ENCODE data around the gene CHST15.

Gene CHST15

DNA sequence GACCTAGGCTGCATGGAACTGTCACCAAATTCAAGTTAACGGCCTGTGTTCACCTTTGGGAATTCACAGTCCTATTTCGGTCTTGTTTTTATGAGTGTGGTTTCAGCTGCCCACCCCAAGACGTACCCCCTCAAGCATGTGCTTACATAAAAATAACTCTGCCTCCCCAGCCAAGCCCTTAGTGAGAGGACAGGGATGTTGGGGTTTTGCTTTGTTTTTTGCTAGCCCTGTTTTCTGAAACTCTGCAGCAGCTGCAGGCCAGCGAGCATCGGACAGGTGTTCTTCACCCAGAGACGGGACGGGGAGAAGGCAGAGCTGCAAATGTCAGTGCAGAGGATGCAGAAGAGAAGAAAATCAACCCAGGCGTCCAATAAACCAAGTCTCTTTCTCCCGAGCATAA is 13.5 kb downstream of the CHST15 start:
- DNase-seq: no peak

DNA sequence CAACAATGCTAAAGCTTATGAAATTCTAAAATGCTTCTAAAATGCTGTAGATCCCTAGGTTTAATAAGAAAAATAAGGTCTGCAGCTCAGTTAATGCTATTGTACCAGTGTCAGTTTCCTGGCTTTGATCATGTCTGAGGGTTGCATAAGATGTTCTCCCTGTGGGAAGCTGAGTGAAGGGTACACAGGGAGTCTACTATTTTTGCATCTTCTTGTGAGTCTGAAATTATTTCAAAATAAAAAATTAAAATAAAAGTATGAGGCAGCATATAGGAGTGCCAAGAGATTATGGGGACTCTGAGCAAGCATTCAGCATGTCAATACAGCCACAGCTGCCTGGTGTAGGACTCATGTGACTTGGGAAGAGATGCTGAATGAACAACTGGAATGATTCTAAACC is 14.7 kb downstream of the CHST15 start:
- DNase-seq: no peak

DNA sequence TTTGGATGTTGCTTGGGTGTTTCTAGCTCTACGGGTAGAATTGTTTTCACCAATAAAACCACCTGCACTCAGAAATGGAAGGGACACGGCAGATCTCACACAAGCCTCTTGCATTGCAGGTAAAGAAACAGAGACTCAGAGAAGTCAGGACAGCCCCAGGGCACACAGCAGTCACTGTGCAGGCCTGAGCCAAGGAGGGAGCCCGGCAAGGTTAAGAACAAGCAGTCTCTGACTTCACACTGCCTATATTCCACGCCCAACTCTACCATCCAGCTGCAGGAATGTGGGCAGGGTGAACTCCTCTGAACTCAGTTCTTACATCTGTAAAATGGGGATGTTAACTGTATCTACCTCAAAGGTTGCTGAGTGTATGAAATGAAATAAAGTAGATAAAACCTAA is 15.4 kb downstream of the CHST15 start:
- DNase-seq: no peak

DNA sequence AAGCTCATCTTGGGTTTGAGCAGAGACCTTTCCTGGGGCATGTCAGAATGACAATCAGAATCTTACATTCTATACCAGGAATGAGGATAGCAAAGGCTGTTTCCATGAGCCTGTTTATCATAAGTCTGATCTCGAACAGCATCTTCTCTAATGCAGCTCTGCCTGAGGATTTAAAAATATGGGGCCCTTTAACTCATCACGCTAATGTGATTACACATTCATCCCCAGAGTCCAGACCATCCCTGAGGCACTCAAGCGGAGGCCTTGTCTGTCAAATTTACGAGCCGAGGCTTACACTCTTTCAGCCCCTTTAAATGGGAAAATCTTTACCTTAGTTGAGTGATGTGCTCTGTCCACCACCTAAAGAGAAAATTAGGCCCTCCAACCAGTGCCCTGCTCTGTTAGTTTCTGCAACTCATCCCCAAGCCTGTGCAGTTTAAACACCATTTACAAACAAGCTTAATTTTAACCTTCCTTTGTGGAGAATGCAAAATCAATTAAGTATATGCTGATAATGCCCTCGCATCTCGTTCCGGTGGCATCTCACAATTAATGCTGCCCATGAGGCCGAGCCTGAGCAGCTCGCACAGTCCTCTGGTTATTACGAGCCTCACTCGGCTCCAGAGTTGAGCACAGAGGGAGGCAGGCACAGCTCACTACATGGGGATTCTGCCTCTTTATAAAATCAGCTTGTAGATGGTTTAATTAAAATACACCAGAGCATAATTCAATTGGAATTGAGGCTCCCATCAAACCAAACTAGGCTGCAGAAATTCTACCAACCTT is 16.0 kb downstream of the CHST15 start:
- DNase-seq: no peak

DNA sequence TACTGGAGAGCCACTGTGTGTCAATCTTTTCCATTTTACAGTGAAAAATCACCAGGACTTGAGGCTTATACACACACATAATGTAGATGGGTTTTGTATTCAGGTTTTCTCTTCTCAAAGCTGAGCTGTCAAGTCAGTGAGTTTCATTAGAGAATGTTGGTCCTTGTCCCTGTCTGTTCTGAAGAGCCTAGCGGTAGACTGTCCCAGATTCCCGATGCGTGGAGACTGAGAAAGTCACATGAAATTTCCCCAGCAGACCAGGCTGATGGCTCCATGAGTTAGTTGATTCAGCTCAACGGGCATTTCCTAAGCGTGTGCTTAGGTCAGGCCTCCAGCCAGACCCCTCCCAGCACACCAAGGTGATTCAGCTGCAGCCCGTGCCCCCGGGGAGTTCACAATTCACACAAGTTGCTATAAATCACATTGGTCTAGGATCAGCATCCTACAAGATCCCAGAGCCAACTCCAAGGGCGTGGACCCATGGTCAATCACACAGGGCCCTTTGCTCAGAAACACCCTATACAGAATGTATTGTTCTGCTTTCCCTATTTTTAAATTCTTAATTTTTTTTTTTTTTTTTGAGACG is 17.2 kb downstream of the CHST15 start:
- DNase-seq: no peak

DNA sequence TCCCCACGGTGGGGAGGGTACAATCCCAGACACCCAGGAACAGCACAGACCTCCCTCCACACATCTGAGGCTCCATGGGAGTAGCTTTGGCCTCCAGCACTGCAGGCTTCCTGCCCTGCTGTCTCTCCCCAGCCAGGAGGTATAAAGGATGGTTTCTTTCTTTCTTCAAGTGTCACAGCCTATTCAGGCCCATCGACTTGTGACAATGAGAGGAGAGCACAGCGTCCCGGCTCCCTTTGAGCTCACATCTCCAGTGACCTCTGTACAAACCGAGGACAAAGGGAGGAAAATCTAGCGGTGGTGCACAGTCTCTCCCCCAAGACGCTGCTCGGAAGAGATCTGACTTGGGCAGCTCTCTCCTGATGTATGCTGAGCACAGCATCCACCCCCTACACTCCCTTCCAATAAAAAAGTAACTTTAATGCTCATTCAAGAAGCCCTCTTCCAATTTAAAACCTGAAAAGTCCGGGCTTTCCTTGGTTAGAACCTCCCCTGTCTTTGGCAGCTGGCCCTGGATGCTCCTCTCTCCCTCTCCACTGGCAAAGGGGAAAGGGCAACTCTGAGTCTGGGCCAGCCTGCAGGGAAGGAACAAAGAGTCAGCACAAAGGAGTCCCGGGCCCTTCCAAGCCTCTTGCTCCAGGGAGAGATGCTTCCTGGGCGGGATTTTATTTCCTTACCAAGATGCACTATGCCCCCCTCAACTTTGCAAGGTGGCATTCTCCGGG is 18.0 kb downstream of the CHST15 start:
- DNase-seq: no peak

DNA sequence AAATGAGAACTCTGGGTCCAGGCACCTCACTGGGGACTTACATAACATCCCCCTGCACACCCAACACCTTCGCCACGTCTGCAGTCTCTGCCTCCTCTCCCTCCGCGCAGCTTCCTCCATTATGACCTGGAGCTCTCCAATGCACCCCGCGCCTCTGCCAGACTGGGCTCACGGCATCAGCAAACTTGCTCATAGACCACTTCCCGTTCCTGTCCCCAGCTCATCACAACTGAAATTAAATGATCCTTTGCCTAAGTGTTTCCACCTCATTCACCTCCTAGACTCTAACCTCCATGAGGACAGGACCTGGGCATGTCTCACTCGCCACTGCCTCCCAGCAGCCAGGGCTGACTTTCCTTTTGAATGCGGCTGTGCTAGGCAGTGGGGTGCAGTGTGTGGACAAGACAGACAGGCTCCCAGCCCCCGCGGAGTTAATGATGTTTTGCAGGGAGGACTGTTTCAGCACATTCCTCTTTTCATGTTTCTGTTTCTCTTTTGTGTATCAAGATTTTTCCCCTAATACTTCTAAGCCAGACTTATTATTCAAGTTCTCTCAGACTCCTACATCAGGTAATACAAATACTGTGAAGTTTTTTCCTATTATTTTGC is 18.8 kb downstream of the CHST15 start:
- DNase-seq: peak; percentile 65

DNA sequence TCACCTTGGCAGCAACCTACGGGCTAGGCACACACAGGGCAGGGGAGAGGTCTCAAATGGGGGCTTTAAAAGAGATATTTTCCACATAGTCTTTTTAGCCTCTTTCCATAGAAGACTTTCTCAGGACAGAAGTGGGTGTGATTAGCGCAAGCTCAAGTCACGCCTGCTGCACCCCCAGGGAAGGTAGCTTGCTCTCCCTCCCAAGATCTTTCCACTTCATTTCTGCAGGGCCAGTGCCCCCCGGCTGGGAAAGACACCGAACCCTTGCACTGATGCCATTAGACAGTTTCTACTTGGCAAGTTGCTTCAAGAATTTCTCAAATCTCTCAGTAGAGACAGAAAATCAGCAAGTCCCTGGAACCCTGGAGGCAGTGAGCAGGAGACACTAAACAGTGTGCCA is 19.4 kb downstream of the CHST15 start:
- DNase-seq: no peak

DNA sequence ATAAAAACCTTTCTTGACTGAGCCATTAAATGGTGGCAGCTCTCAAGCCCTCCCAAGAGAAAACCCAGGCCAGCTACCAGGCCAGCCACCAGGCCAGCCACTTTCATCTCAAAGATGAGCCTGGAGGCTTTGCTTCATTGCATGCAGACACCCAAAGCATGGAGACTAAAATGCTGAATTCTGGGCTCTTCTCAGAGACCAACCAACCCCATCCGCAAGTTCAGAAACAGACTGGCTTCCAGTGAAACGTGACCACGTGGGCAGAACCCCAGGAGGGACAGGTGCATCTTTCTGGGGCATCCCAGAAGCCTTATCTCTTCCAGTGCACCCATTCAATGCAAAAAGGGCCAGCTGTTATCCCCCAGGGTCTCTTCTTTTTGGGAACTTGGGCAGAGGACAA is 20.9 kb downstream of the CHST15 start:
- no peak for DNase-seq

DNA sequence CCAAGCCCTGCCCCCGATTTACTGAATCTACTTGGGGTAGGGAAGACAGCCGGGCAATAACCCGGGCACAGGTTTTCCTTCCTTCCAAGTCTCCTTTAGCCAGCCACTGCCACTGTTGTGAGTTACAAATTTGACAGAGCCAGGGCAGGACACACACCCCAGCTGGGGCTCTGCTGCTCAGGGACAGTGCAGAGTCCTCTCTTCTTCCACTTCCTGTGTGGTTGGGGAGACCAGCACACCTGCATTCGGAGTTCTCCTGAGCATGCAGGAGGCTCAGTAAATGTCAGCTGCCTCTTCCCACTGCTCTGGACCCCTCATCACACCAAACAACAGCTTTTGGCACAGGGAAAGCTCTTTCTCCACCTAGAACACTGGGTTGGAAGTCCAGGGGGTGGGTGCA is 21.3 kb downstream of the CHST15 start:
- DNase-seq: no peak

DNA sequence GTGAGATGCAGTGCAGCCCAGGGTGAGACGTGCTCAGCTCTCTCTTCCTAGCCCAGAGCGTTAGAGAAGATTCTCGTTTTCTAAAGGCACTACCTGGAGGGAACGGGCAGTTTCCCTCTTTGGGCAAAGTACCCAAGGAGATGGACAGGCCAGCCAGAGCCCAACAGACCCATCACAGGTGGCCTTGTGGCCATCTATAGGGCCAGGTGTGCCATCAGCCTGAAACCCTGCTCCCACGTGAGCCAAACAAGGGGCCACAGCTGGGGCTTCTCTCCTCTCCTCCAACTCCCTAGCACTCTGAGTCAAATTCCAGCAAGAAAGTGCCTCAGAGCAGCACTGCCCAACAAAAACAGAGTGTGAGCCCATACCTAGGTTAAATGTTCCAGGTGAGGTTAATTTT is 22.3 kb downstream of the CHST15 start:
- DNase-seq: no peak

DNA sequence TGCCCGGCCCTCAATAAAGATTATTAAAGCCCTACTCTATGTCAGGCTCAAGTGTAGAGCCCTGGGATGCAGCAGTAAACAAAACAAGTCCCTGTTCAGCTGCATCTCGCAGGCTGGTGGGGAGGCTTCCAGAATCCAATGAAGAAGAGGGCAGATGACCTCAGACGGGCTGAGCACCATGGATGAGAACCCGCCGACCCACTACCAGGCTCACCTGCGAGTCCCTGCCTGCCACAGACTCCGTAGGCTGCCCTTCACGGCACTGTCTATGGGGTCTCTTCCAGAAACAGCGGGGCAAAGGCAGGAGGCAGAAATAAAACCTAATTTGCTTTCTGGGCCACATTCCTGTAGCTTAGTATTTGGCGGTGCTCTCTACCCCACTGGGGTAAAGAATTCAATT is 22.7 kb downstream of the CHST15 start:
- DNase-seq: no peak

DNA sequence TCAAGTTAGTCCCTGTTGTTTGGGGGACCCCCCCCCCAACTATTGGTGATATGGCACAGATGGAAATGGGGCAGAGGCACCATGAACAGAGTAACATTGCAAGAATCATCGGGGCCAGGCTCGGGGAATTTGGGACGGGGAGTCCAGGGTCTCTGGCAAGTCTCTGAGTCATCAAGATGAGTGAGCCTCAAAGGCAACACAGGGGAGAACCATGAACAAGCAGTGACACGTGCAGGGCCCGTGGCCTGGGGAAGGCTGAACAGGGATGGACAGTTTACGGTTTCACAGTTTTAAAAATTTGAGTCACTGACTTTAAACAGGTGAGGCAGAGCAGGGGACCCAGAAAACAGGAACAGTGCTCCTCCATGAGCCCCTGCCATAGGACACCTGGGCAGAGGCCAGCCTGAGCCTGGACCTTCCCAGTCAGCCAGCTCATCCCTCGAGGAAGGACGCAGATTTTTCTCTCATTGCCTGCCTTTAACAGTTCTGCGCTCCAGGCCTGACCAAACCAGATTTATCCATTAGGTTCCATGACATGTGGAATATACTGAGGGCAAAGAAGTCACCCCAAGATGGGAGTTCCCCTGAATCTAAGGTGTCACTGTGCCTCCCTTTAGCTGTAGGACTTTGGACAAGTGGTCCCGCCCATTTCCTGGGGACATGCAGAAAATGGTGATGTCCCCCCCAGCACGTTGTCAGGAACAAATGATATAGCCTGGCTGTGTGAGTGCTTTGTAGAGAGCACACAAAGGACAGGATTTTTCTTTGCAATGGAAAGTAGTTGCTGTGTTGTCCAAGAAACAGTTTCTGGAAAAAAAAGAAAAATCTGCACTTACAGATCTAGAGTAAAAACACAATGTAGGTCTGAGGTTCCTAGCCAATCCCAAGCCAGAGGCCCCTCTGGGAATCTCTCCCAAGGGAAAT is 23.8 kb downstream of the CHST15 start:
- no peak for DNase-seq

DNA sequence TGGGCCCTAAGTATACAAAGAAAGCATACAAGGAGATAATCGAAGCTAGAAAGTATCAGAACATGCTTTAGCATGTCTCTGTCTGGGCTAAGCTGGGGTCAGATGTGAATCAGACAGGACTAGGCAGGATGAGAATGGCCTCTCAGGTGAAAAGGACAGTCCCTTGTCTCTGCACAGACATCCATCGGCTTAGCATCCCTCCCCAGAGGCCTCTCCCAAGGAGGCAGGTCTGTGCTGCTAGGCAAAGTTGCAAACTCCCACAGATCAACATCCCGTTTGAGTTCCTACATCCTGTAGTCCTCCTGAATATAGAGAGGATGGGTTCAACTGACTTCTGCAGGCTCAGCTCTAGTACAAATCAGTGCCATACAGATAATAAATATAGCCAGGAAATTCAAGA is 24.5 kb downstream of the CHST15 start:
- DNase-seq: no peak

DNA sequence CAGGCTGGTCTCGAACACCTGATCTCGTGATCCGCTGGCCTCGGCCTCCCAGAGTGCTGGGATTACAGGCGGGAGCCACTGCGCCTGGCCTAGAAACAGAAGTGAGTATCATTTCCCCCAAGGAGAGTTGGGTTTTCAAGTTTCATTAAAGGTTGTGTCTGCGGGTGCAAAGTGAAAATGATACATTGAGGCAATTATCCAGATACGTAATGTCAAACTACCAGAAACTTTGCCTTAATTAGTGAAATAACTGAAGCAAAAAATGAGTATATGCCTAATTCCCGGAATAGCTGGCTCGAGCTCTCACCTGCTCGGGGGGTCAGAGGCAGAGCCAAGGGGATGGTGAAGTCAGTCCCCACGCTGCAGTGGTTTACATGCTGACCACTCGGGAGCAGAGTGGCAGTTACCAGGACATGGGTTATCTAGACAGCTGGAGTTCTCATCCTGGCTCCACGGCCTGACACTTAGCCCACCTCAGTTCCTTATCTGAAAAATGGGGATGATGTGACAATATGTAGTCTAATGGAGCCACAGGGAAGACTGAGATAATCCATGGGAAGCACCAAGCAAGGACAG is 25.5 kb downstream of the CHST15 start:
- no peak for DNase-seq

DNA sequence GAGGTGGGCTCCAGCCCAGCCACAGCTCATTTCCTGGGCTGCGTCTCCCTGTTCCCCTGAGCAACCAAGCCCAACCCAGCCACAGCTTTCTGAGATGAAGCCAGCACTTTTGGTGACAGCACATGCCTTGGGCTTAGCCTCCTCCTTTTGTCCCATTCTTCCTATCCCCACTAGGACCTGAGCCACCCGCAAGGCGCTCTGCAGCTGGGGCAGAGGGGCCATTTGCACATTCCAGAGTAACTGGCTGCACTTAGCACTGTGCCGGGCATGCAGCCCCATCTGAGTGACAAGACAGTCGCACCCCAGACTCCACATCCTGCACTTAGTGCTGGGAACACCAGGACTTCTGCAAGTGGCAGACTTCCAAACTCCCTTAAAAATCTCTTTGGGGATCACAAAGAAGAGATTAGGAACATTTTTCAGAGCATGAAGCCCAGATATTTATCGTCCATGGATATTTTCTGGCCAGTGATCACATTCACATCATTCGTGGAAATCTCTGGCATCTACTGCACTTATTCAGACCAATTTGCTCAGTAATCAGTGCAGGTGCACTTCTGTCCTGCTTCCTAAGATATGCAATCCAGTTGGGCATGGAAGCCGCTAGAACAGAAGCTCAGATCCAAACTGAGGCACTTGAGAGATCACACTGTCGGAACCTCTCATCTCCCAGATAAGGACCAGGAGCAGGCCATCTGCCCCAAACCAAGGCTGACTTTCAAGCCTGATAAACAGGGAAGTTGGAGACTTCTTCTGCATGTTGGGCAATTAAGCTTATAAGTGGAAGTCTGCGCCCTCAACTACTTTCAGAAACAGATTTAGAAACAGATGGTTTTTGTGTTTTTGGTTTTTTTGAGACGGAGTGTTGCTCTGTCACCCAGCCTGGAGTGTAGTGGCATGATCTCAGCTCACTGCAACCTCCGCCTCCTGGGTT is 26.4 kb downstream of the CHST15 start:
- DNase-seq: peak; percentile 94

DNA sequence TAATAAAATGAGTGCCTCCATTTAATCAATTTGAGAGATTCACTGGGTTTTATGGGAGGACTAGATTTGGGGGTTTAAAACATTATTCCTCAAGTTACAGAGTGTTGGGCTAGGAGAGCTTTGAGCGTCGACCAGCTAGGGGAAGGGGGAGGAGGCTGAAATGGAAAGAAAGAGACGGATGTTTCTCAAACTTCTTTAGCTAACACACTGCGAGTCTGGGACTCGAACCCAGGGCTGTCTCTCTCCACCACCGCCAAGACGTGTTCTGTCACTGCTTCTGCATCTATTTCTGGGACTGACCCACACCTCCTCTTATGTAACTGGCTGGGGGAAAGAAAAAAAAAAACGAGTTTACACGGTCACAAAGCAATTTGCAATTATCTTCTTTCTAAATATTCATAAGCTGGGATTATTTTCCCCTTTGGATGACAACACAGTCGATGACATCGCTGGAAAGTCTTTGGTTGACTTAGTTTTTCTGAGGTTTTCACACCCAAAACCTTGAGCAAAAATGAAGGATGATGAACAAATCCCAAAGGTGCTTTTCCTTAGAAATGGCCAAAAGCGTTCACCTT is 27.2 kb downstream of the CHST15 start:
- no peak for DNase-seq

DNA sequence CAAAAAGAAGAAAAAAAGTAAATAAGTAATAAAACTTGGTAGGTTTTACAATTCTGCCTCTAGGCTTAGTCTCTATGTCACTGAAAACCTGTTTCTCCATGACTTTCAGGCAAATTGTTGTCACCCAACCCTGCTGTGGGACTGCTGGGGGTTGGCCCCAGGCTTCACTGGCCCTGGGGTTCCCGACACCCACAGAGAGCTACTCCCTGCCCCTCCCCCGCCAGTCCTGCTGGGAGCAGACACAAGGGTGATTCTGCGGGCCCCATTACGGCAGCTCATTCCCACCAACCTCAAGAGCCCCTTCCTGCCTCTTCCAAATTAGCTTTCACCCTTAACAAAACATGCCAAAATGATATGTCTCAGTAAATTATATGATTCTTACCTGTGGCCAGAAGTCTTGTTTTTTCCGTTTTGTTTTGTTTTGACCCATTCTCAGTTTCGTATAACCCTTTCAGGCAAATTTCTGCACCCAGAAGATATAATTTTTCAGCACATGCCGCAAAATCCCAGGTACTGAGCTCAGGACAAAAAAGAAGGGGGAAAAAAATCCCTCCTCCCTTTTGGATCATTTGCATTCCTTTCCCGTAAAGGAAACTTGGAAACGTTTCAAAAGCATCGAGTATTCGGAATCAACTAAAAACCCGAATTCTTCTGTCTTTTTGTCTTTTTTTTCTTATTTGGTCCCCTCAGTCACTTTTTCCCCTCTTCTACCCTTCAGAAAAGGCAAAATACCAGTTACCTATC is 27.8 kb downstream of the CHST15 start:
- DNase-seq: no peak

DNA sequence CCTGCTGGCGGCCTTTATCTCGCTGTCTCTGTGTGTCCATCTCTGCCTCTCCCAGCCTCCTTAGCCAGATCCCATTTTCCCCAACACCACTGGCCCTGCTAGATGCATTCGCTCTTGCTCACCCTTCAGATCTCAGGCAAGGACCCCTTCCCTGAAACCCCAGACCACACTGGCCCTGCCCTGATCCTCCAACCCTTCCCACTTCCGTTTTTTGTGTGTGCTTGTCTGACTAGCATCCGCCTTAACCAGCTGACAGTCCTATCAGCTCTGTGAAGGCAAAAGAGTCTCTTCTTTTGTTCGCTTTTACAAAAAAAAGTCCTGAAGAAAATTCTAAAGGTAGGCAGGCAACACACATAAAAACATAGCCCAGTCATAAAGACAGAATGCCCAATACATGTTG is 28.7 kb downstream of the CHST15 start:
- peak; percentile 84 for DNase-seq

Data from MV-4-11 (cell line).